Spleen (tissue), 7 donors: ENCODE data around the gene PLOD1.

ENCODE experiments used
- CTCF ChIP-seq, 11 experiments: fragments of 200-600 bp in 7 of 11; fragments of 450-650 bp in 4 of 11; sonication (generic) in 4 of 11; IDR thresholded peaks in 8 of 11; conservative IDR thresholded peaks in 3 of 11; 1 replicate in 7 of 11; 2 replicates in 4 of 11; pipeline versions ENCODE4 v1.4.0 to v1.8.0; 2016 to 2021; ENCODE audit warnings: antibody characterized with exemption in 11 of 11, inconsistent platforms in 4 of 11, mild to moderate bottlenecking in 1 of 11
- POLR2A ChIP-seq, 3 donors: fragments of 450-650 bp; IDR thresholded peaks; one replicate each; pipeline ENCODE4 v1.5.1; 2017; ENCODE audit warnings: antibody characterized with exemption in 3 of 3, mild to moderate bottlenecking in 1 of 3
- POLR2AphosphoS5 ChIP-seq, 3 donors: sonication (generic); formaldehyde crosslinking; IDR thresholded peaks; one replicate each; pipeline ENCODE4 v1.5.1; 2017; ENCODE audit warnings: antibody characterized with exemption in 3 of 3
- donor health status: DM: no; HTN: no; CAD: no; lungs with moderate emphysema.
- donor health status: DM: no; HTN: no; CAD: no.
- donor health status: DM: no; HTN: no; CAD: no.

- TF ChIP-seq POLR2AphosphoS5 (IDR thresholded peaks at IDR 0.05) = no peak
- no peak for TF ChIP-seq CTCF (IDR thresholded peaks at IDR 0.05 in 8 of 11, conservative IDR thresholded peaks at IDR 0.05 in 3 of 11)
- no peak for TF ChIP-seq POLR2A (IDR thresholded peaks at IDR 0.05)
These were observed 11.3 kb upstream of the PLOD1 start for GRCh38 chr1:11923069-11923826.
